NCI-H2107 treated with DMSO at 0.1 percent for 48 hours (cell line): ENCODE measurements around the gene UBR7.
"Not testable (repeated sequence)": the region's sequence is repeated elsewhere in the genome, so short reads cannot be mapped to it uniquely, and the experiment has no call there.

ENCODE experiments used
- DNase-seq: peaks from one replicate; lab custom pipeline; 2025; ENCODE audit not compliant: unreplicated experiment; lab: John Stamatoyannopoulos, UW

Gene UBR7

GRCh38 chr14:93195316-93195999 is 11.6 kb upstream of the UBR7 start:
- no peak for DNase-seq

- DNase-seq: no peak
Observed at GRCh38 chr14:93199031-93199430, 8.0 kb upstream of the UBR7 start.

- no peak for DNase-seq
Observed at GRCh38 chr14:93200553-93200952, 6.5 kb upstream of the UBR7 start.

GRCh38 chr14:93201155-93201704 is 5.8 kb upstream of the UBR7 start:
- no peak for DNase-seq

DNA sequence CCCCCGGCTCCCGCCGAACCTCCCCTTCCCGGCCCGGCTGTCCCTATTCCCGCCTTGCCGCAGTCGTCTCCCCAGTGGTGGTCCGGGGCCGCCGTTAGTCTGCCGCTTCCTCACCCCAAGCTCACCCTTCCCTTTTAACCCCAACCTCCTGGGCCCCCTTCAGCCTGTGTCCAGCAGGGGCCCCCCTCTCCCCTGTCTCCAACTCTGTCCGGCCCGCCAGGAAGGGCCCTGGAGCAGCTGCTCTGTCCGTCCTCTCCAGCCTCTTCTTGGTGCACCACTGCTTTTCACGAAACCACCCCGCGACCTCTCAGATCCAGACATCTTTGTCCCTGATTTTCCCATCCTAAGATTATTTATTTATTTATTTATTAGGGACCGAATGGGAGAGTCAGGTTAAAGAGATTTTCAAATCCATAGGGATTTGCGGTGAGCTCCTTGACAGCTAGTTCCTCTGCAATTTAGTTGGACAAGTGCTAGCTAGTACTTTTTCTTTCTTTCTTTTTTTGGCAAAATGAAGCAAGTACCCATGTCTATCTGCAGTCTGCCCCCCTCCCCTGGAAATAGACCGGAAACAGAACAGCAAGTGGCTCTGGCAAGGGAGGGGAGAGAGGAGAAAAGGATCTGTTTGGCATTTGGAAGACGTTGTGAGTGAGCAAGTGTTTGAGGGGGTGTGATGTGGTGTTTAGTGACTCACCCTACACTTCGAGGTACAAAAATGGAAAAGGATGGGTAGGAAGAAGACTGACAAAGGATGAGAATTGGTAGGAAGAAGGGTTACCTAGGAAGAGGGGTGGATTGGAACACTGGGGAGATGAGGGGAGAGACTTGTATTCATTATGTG is 632 bp downstream of the UBR7 start:
- DNase-seq: peak; percentile 26

- no peak for DNase-seq
Observed at GRCh38 chr14:93212432-93212831, 5.4 kb downstream of the UBR7 start.

DNA sequence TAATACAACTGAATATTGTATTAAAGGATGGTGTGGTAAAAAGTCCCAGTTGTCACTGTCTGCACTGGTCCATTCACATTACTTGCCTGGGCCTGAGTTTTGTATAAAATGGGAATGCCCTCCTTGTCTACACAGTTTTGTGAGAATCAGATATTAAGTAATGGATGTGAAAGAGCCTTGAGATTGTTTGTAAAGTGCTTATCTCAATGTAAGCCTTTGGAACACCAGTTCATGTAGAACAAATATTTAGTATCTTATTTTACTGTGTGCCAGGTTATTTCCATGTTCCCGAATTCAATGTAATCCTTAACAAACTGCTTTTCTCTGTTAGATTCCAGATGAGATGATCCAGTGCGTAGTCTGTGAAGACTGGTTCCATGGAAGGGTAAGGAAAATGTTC is 7.5 kb downstream of the UBR7 start:
- no peak for DNase-seq

GRCh38 chr14:93219103-93219726 is 12.2 kb downstream of the UBR7 start:
- peak; percentile 61 for DNase-seq

DNA sequence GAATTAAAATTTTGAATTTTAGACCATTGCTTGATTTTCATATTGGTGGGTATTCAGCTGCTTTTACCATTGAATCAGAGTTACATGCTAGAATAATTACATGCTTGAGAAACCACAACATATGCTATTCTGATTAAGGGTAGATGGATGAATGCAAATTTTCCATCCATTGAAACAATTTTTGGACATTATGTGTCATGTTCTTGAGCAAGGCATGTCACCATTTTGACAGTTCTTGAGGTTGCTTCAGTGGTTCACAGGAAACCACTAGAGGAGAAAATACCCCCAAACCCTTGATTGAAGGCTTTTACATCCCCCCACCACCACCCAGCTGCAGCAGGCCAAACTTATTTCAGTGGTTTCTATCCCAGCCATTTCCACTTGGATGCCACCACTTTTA is 13.5 kb downstream of the UBR7 start:
- no peak for DNase-seq

- no peak for DNase-seq
Observed at GRCh38 chr14:93223565-93223964, 16.5 kb downstream of the UBR7 start.

- DNase-seq: no peak
Observed at GRCh38 chr14:93228550-93228949, 21.5 kb downstream of the UBR7 start.

- no peak for DNase-seq
Observed at GRCh38 chr14:93230539-93230938, 23.5 kb downstream of the UBR7 start.

DNA sequence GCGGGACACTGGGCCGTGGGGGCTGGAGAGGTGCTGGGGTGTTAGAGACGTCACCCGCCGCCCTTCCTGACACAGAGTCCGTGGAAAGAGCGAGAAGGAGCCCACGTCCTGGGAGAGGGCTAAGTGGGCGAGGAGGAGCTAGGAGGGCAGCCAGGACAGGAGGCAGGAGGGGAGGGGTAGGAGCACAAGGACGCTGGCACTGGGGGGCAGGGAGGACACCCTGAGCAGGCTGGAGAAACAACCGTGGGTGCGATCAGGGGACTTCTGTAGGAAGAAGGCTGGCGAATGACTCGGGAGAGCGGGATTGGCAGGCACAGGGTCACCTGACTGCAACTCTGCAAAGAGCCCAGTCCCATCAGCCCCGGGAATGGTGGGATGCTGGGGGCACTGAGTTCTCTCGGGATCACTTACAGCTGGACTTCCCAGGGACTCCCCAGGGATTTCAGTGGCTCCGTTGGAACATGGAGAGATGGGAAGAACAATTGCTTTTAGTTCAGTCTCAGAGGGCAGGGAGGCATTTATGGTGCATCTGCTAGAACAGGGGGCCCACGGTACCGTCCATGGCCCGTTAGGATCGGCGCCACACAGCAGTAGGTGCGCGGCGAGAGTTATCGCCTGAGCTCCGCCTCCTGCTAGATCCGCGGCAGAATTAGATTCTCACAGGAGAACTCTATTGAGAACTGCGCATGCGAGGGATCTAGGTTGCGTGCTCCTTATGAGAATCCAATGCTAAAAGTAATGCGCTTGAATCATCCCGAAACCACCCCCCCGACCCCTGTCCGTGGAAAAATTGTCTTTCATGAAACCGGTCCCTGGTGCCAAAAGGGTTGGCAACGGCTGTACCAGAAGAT is 24.3 kb downstream of the UBR7 start:
- DNase-seq: peak; percentile 81

DNA sequence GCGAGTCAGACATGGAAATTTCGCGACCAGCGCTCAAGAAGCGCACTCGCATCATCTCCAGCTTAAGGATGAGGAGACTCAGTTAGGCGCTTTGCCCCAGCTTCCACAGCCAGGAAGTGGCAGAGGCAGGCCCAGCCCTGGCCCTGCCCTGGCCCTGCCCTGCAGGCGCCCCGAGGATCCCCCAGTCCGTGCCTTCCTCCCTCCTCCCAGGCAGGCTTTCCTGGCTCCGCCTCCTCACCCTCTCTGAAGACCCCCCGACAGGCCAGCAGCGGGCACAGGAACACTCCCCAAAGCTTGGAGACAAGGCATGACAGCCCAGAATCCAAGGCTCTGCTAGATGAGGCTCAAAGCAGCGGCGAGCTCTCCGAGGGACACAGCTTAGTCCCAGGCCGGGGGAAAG is 25.1 kb downstream of the UBR7 start:
- no peak for DNase-seq

- DNase-seq: not testable (repeated sequence)
Observed at GRCh38 chr14:93233078-93233477, 26.0 kb downstream of the UBR7 start.

DNA sequence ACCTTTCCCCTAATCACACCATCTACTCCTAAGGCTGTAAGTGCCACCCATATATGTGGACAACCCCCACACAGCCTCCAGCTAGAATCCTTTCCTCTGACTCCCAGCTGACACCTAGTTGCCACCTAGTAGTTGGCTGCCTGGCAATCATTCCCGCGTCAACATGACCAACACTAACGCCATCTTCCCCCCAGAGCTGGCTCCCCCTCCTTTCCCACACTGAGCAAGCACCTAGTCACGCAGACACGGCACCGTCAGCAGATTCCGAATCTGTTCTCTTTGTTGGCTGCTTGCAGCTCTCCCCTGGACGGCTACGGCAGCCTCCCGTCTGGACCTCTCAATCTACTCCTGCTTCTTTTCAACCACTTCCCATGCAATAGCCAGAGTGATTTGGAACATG is 27.7 kb downstream of the UBR7 start:
- DNase-seq: no peak

GRCh38 chr14:93239869-93240677 is 33.0 kb downstream of the UBR7 start:
- no peak for DNase-seq

DNA sequence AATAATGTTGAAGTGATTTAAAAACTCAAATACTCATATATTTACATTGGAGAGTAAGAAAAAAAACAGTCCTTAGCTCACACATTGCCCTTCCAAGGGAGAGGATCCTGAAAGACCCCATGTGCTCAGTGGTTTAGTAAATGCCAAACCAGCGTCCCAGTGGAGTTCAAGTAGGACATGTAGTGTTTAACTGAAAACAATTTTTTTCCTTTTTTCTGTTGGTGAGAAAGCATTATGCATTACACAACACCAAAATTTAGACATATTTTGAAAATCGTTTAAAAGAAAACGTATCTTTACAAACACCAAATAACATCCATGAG is 33.6 kb downstream of the UBR7 start:
- no peak for DNase-seq

DNA sequence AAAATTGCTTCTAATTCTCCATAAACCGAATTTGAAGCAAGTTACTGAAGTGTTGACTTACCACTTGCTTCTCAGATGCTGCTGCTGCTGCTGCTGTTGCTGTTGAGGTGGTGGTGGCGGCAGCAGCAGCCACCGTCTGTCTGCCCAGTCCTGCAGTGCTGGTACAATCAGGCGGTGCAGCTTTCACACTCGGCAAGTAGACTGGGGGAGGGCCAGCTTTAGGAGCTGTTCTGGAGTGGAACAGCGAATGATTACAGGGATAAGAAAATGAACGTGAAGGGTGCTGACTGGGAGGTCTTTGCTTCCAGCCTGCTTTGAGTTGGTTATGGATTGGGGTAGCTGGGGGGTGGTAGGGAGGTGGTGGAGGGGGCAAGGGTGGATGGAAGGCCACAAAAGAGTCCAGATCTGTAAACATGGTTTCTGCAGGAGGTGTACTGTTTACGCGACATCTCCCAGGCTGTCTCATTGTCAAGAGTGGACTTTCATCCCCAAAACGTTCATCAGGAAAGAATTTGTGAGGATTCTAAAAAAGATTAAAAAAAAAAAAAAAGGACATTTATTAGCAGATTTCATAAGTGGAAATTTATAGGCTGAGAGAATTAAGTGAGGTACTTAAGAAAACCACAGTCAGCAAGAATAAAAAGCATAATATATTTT is 38.8 kb downstream of the UBR7 start:
- no peak for DNase-seq

DNA sequence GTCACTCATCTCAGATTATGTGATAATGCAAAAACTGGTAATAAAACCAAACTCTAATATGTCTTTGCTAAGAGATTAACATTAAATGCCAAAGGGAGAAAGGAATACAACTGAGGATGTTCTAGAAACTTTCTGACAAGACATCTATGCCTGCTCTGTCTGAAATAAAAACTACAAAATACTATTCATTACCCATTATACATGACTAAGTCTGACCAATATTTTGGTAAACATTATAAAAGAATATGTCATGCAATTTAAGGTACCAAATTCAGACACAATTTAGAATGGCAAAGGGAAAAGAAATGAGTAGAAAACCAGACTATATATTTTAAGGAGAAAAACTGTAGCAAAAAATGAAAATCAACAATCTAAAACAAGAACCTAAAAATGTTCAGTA is 39.5 kb downstream of the UBR7 start:
- no peak for DNase-seq
